ENCODE measurements around the gene FANCF.
A peak's percentile ranks its signal among the peaks of the same experiment; 100 is the strongest.
"Not testable (repeated sequence)": the region's sequence is repeated elsewhere in the genome, so short reads cannot be mapped to it uniquely, and the experiment has no call there.

Gene FANCF, protein sequence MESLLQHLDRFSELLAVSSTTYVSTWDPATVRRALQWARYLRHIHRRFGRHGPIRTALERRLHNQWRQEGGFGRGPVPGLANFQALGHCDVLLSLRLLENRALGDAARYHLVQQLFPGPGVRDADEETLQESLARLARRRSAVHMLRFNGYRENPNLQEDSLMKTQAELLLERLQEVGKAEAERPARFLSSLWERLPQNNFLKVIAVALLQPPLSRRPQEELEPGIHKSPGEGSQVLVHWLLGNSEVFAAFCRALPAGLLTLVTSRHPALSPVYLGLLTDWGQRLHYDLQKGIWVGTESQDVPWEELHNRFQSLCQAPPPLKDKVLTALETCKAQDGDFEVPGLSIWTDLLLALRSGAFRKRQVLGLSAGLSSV

GRCh38 chr11:22625448-22626287, at the start of gene FANCF:
TSS of gene FANCF (minus strand) at chr11:22625823. CDS start at chr11:22625810, 13 bp downstream.
- peak; percentile 91 for DNase-seq (ENCODE audit: low read depth)

DNA sequence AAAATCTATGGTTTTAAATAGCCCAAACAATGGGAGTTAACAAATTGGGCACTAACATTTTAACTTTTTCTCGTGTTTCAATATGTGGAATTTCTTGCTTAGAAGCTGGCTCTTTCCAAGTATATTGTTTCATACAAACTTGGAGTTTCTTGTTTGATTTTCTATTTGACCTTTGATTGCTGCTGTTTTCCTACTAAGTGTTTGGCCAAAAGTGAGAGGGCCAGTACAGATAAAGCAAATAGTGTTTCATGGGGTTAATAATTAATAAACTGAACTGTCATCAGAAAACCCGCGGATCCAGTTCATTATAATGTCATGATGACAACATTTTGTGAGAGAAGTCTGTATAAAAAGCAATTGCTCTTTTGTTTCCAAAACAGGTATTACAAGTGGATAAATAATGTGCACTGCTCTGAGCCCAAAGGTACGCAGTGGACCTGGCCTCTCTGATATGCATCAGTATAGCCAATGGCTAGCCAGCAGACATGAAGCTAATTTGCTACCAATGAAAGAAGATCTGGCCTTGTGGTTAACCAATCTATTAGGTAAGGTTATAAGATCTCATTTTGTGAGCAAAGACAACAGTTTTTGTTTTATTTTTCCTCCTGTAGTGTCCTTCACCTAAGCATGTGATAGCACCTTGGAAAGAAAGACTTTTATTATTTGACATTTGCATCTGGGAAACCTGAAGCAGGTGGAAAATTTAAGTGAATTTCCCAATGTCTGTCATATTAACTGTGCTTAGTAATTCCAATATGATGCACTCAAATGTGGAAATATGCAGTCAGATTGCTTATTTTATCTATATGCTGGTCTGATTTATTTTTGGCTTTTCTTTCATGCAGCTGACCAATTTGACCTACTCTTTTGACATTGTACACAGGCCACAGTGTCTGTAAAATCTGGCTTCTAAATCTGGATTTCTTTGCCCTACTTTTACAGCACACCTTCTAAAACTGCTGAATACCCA, 49.1 kb upstream of the FANCF start:
- DNase-seq (ENCODE audit: low read depth): no peak

- no peak for DNase-seq (ENCODE audit: low read depth)
Measured at GRCh38 chr11:22671751-22672150, 46.1 kb upstream of the FANCF start.

DNA sequence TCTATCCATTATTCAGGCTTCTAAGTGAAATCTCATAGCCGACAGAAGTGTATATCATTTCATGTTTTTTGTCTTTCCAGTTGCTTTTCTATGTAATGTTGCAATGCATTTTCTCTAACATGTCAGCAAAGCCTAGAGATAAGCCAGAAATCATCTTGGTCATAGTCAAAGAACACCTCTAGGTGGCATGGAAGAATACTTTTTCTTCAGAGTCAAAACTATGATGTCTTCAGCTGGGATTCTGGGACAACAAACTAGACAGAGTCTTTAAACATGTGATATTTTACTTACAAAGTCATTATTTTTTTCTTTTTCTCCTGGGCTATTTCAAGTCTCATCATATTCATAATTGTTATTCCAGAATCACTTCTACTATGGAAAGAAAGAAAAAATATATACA, 45.2 kb upstream of the FANCF start:
- DNase-seq (ENCODE audit: low read depth): no peak

DNA sequence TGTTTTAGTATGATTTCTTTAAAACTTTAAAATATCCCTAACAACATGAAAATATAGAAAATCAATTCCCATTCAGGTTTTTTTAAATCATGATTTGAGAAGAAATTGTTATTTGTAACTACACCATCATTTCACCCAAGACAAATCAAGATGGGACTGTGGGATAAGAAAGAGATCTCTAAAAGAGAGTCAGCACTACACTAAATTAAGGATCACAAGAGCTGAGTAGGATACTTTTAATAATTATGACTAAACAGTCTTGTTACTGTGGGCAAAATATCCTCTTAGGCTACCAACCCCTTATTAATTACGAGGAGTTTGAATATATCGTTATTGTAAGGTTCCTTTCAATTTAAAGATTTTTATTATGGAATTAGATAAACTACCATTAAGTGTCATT, 43.7 kb upstream of the FANCF start:
- no peak for DNase-seq (ENCODE audit: low read depth)

DNA sequence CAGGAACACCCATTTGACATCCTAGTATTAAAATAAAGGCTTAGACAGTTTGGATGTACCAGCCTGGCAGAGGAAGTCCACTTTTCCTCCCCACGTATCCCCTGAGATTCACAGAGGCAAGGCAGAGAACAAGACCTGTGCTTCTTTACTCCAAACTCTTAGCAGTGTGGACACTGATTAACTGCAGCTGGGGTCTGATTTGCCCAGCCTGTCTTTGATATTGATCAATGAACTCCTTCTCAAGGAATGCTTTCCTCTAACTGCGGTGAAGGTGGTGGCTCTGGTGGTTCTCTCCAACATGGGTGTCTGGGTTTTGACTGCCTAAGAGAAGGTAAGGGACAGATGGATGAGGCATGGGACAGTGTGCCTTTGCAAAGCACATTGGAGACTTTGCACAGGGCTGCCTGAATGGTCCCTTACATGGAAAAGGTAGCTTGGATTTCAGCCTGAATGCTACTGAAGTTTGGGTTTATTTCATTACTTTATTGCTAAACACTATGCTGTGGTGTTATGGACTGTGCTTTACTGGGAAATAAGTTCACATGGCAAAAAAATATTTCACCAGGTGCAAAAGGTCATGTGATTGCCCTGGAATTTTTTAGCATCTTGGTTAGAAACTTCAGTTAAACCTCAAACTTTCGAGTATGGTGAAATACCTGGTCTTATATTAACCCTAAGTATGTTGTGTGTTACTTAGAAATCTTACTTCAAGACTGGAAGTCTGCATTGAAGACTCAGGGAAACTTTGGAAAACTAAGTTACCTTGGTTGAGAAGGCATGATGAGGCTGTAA, 42.6 kb upstream of the FANCF start:
- DNase-seq (ENCODE audit: low read depth): no peak

- no peak for DNase-seq (ENCODE audit: low read depth)
Measured at GRCh38 chr11:22666688-22667439, 41.2 kb upstream of the FANCF start.

DNA sequence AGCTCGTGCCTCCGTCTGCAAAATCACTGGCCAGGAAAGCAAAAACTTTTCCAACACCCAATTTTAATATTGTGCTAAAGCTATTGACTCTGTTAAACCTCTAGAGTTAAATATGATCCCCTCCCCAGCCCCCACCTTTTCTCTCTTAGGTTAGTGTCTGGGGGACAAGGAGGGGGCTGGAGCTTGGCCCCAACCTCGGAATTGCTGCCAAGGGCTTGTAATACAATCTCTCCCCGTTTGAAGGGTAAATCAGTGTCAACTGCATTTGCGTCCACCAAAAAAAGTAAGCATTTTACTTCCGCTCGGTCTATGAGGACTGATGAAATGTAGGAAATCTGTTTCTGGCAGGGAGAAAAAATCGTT, 40.7 kb upstream of the FANCF start, which contains the start of gene GAS2:
TSS of gene GAS2 (plus strand) at position 287 of the 363 bp plus-strand sequence. CDS start 8,259 bp downstream, outside the sequence.
- DNase-seq (ENCODE audit: low read depth): no peak

DNA sequence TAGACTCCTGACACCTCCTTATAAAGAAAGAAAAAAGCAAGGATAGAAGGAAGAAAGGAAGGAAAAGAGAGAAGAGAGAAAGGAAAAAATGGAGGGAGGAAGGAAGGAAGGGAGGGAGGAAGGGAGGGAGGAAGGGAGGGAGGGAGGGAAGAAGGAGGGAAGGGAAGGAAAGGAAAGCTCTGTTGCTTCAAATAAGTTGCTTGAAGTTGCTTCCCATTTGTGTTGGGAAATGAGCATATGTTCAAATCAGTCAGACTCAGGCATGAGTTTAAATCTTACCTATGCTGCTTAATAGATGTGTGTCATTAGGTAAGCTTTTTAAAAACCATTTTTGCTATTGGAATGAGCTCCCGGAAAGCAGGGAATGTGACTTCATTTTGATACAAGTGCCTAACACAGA, 34.2 kb upstream of the FANCF start:
- DNase-seq (ENCODE audit: low read depth): no peak

DNA sequence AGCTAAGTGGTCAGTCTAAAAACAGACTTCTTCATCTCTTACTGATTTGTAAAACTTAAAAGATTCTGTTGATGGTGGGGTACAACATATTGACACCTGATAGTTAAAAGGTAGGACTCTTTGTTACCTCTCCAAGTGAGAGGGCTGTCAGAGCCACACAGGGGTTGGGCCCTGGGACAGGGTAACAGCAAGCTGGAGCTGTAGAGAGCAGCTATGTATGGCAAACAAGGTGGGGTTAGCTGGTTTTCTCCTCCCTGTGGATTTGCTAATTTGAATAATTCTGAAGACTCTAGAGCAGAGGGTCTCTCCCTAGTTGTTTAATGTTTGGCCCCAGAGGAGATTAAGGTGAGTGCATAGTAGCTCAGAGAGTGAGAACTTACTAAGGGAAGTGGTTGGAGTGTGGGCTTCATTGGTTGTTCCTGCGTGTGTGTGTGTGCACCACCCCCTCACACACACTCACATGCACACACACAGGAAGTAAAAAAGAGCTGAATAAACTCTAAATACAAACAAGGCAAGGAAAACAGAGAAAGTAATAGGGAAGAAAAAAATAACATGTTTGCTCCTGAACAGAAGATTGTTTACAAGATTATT, 31.6 kb upstream of the FANCF start:
- DNase-seq (ENCODE audit: low read depth): no peak

- no peak for DNase-seq (ENCODE audit: low read depth)
Measured at GRCh38 chr11:22656130-22656529, 30.5 kb upstream of the FANCF start.

DNA sequence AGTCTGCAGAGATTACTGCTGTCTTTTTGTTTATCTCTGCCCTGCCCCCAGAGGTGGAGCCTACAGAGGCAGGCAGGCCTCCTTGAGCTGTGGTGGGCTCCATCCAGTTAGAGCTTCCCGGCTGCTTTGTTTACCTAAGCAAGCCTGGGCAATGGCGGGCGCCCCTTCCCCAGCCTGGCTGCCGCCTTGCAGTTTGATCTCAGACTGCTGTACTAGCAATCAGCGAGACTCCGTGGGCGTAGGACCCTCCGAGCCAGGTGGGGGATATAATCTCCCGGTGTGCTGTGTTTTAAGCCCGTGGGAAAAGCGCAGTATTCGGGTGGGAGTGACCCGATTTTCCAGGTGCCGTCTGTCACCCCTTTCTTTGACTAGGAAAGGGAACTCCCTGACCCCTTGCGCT, 26.7 kb upstream of the FANCF start:
- not testable (repeated sequence) for DNase-seq (ENCODE audit: low read depth)

GRCh38 chr11:22641559-22641958, 15.9 kb upstream of the FANCF start:
- DNase-seq (ENCODE audit: low read depth): no peak

DNA sequence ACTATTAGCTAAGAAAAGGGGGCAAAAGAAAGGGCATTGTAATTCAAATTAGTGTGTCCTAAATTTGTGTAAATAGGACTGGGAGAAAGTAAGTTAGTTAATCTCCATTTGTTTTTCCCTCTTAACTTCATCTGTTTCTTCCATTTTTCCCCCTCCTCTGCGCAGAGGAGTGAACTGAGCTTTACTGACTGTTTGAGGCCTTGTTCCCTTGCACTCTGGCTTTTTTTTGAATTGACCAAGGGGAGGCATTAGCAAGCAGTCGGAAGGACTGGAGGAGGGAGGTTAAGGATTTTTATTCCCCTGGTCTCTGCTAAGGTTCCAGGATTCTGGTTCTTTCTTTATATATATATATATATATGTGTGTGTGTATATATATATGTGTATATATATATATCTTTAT, 15.2 kb upstream of the FANCF start:
- no peak for DNase-seq (ENCODE audit: low read depth)

- no peak for DNase-seq (ENCODE audit: low read depth)
Measured at GRCh38 chr11:22635689-22636088, 10.1 kb upstream of the FANCF start.

GRCh38 chr11:22634897-22635629, 9.4 kb upstream of the FANCF start:
- DNase-seq (ENCODE audit: low read depth): no peak

DNA sequence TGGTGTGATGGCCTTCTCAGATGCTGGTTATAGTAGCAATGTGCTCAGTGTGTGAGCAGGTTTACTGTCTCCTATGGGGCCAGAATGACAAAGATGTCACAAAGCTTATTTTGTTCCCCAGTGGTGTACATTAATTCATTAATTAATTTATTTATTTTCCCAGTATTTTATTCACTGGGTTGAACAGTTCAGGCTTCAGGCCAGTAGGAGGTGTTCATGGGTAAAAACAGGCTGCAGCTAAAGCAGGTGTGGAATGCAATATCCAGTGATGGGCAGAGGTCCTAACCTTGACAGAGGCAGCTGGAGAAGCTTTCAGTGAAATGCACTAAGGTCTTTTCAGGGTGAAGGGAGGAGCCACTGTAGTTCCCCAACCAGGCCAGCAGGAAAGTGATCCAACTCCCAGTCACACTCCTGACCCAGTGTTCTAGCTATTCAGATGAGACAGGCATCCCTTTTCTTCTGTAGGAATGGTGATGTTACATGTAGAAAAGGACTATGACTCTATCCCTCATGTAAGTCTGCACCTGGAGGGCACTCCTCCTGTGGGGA, 7.8 kb upstream of the FANCF start:
- DNase-seq (ENCODE audit: low read depth): no peak

DNA sequence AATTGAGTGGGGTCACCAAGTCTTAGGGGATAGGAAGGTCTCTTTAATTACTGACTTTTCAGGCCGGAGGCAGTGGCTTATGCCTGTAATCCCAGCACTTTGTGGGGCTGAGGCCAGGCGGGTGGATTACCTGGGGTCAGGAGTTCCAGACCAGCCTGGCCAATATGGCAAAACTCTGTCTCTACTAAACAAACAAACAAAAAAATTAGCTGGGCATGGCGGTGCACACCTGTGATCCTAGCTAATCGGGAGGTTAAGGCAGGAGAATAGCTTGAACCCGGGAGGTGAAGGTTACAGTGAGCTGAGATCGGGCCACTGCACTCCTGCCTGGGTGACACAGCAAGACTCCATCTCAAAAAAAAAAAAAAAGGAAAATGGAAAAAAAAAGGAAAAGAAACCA, 1.8 kb upstream of the FANCF start:
- DNase-seq (ENCODE audit: low read depth): no peak

All from activated gamma-delta T cell treated with anti-CD3 and anti-CD28 coated beads, Interleukin-2, amount 50 U/mL, for 16 hours (primary cell).